Neural progenitor cell (in vitro differentiated cells): ENCODE data around the gene LAMA2.

Source experiments
- EZH2 ChIP-seq: fragments of 200-600 bp; sonication (generic); IDR thresholded peaks from 2 replicates; pipeline ENCODE4 v1.6.1; 2017; ENCODE audit warnings: antibody characterized with exemption, mild to moderate bottlenecking, moderate library complexity
- EZH2phosphoT487 ChIP-seq: fragments of 200-600 bp; sonication (generic); IDR thresholded peaks from 2 replicates; pipeline ENCODE4 v1.6.1; 2017; ENCODE audit warnings: antibody characterized with exemption
- TF ChIP-seq, protein P1 (sequence below): fragments of 200-600 bp; sonication (generic); IDR thresholded peaks from 2 replicates; pipeline ENCODE4 v1.5.1; 2017; ENCODE audit warnings: antibody characterized with exemption, mild to moderate bottlenecking

- TF ChIP-seq, protein P1, sequence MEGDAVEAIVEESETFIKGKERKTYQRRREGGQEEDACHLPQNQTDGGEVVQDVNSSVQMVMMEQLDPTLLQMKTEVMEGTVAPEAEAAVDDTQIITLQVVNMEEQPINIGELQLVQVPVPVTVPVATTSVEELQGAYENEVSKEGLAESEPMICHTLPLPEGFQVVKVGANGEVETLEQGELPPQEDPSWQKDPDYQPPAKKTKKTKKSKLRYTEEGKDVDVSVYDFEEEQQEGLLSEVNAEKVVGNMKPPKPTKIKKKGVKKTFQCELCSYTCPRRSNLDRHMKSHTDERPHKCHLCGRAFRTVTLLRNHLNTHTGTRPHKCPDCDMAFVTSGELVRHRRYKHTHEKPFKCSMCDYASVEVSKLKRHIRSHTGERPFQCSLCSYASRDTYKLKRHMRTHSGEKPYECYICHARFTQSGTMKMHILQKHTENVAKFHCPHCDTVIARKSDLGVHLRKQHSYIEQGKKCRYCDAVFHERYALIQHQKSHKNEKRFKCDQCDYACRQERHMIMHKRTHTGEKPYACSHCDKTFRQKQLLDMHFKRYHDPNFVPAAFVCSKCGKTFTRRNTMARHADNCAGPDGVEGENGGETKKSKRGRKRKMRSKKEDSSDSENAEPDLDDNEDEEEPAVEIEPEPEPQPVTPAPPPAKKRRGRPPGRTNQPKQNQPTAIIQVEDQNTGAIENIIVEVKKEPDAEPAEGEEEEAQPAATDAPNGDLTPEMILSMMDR, result no peak
- no peak for TF ChIP-seq EZH2phosphoT487
- no peak for TF ChIP-seq EZH2
Measured at GRCh38 chr6:128860782-128861181, 22.2 kb upstream of the LAMA2 start.
